ENCODE measurements around the gene PACRG.

PACRG gene

GRCh38 chr6:163147994-163148393 lies 420.2 kb downstream of the PACRG start:
- no peak for DNase-seq (ENCODE audit: low spot score)
- no peak overlapping the region for H3K27ac ChIP-seq
- ChIA-PET CTCF (no interaction called here), POLR2A (ENCODE audit: low non-redundant PET) (no interaction called here)
- TF ChIP-seq CTCF (conservative IDR thresholded peaks at IDR 0.05; ENCODE audit: low read depth): no peak

- POLR2A ChIA-PET (ENCODE audit: low non-redundant PET): no interaction called here
These were observed 420.9 kb downstream of the PACRG start for GRCh38 chr6:163148451-163149278.

GRCh38 chr6:163149279-163149848 lies 421.6 kb downstream of the PACRG start:
- TF ChIP-seq CTCF (conservative IDR thresholded peaks at IDR 0.05; ENCODE audit: low read depth): no peak
- H3K27ac ChIP-seq: no peak overlapping the region
- DNase-seq (ENCODE audit: low spot score): no peak
- ChIA-PET POLR2A (ENCODE audit: low non-redundant PET) (no interaction called here), CTCF (interaction anchor here (0.5 kb wide), 1 partner anchor 21 kb away, joined by 3 read pairs; no protein-coding TSS in a partner anchor)

More at GRCh38 chr6:163148451-163149278, 420.9 kb downstream of the PACRG start:
- CTCF ChIA-PET: interaction anchor here (0.5 kb wide), 1 partner anchor 21 kb away, joined by 3 read pairs; no protein-coding TSS in a partner anchor
- H3K27ac ChIP-seq: no peak overlapping the region
- no peak for DNase-seq (ENCODE audit: low spot score)
- no peak for TF ChIP-seq CTCF (conservative IDR thresholded peaks at IDR 0.05; ENCODE audit: low read depth)

- POLR2A ChIA-PET (ENCODE audit: low non-redundant PET): no interaction called here
- H3K27ac ChIP-seq: no peak overlapping the region
- no peak for DNase-seq (ENCODE audit: low spot score)
- CTCF ChIA-PET: no interaction called here
- TF ChIP-seq CTCF (conservative IDR thresholded peaks at IDR 0.05; ENCODE audit: low read depth): no peak
These were observed 423.4 kb downstream of the PACRG start for GRCh38 chr6:163151212-163151611.

GRCh38 chr6:163152701-163153100 lies 424.9 kb downstream of the PACRG start:
- H3K27ac ChIP-seq: no peak overlapping the region
- no peak for DNase-seq (ENCODE audit: low spot score)
- CTCF ChIA-PET: no interaction called here
- POLR2A ChIA-PET (ENCODE audit: low non-redundant PET): no interaction called here
- TF ChIP-seq CTCF (conservative IDR thresholded peaks at IDR 0.05; ENCODE audit: low read depth): no peak

GRCh38 chr6:163159110-163159509 lies 431.3 kb downstream of the PACRG start:
- no peak overlapping the region for H3K27ac ChIP-seq
- DNase-seq (ENCODE audit: low spot score): no peak
- TF ChIP-seq CTCF (conservative IDR thresholded peaks at IDR 0.05; ENCODE audit: low read depth): no peak
- CTCF ChIA-PET: no interaction called here
- POLR2A ChIA-PET (ENCODE audit: low non-redundant PET): no interaction called here

Measured in RWPE1 (cell line).